ENCODE results near the gene CABP2.
"Not testable (repeated sequence)": the region's sequence is repeated elsewhere in the genome, so short reads cannot be mapped to it uniquely, and the experiment has no call there.

CABP2 gene

DNA sequence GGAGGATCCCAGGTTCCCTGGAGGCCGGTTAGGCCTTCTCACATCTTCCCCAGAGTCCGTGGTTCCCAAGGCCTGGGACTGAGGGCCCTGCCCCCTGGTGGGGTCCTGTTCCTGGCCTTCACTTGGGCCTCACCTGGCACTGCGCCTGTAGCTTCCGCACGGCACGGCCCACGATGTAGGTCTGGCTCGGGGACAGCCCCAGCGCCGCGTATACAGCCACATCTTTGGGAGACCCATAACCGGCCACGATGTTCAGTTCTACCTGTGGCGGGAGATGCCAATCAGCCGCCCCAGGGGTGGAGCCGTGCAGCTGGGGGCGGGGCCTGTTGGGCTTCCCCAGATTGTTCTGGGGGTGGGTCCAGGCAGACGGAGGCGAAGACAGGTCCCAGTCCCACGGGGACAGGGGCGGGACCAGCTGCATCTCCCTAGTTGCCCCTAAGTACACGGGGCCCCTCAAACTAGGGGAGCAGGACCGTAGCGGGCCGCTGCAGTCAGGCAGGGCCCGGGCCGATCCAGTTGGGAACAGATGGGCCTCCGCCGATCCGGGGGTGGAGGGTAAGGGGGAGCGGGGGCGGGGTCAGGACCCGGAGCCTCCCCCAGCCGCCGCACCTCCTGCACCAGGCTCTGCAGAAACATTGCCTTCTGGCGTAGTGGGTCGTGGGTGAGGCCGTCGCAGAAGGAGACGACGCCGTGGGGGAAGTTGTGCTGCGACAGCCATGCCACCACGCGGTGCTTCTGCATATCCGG lies 30.3 kb downstream of the CABP2 start:
- DNase-seq = no peak

DNA sequence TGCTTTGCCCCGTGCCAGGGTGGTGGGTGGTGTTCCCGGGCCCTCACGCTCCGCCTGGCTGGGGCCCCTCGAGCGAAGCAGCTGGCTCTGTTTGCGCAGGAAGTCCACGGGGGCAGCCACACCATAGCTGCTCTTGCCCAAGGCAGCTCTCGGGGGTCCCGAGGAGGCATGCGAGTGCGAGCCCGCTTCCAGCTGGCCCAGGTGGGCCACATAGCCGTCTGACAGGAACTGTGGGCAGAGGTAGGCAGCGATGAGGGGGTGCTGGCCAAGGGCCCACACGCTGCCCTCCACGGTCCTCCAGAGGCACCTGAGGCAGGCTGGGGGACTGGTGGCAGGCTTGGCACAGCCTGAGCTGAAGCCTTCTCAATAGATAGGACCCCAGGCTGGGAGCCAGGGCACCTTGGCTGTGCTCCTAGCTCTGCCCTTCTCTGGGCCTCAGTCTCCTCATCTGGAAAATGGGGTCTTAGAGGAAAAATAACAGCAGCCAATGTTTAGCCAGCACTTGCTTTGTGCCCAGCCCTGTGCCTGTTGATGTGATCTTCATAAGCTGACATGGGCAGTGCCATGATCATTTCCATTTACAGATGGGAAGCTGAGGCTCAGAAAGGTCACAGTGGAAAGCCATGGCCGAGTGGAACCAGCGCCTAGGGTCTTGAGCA lies 31.0 kb downstream of the CABP2 start:
- no peak for DNase-seq

DNA sequence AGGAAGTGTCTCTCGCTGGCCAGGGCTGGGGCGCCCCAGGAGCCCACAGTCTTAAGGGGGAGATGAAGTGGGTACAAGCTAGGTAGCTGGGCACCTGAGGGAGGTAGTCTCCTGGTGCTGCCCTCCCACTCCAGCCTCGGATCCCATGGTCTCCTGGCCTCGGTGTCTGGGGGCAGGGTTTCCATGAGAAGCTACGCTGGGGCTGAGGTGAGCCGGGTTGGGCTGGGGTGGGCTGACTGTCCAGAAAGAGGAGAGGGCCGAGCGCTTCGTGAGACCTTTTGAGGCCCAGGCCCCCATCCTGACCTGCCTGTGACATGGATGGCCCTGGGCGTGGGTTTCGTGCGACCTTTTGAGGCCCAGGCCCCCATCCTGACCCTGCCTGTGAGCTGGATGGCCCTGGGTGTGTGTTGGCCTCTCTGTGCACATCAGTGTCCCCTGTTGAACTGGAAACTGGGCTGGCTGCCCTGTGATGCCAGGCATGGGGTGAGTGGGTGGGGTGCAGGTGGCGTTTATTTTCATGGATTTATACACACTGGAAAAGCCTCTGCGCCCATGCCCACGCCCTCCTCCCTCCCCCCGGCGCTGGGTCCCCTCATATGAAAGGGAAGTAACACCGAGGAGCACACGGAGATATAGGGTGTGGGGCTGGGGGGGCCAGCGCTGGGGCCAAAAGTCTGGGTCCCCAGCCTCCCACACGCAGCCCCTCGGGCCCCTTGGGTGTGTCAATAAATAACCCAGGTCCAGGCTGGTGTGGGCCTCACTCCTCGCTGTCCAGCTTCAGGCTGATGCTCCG lies 31.8 kb downstream of the CABP2 start:
- DNase-seq = no peak

DNA sequence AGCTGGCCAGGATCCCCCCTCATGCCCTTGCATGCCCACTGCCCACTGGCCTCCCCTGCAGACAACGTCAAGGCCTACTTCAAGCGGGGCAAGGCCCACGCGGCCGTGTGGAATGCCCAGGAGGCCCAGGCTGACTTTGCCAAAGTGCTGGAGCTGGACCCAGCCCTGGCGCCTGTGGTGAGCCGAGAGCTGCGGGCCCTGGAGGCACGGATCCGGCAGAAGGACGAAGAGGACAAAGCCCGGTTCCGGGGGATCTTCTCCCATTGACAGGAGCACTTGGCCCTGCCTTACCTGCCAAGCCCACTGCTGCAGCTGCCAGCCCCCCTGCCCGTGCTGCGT lies 32.5 kb downstream of the CABP2 start:
- no peak for DNase-seq

DNA sequence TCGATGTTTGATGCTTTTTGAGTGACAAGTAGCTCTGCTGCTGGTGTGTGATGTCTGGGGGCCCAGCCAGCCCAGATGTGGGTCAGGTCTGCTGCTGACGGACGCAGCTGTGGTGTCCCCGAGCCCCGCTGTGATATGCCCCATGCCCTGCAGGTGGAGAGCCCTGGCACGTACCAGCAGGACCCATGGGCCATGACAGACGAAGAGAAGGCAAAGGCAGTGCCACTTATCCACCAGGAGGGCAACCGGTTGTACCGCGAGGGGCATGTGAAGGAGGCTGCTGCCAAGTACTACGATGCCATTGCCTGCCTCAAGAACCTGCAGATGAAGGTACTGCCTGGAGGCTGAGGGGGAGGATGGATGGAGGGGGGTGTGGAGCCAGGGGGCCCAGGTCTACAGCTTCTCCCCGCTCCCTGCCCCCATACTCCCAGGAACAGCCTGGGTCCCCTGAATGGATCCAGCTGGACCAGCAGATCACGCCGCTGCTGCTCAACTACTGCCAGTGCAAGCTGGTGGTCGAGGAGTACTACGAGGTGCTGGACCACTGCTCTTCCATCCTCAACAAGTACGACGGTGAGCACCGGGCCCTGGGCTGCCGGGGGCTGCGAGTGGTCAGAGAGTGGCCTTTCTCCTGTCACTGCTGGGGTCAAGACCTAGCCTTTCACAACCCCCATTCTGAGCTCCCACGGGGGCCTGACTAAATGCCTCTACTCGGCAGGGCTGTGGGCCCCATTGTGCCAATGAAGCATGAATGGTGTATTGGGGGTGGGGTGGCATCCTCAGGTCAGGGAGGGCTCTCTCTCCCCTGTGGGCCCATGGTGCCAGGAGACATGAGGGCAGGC lies 33.1 kb downstream of the CABP2 start:
- DNase-seq = no peak

DNA sequence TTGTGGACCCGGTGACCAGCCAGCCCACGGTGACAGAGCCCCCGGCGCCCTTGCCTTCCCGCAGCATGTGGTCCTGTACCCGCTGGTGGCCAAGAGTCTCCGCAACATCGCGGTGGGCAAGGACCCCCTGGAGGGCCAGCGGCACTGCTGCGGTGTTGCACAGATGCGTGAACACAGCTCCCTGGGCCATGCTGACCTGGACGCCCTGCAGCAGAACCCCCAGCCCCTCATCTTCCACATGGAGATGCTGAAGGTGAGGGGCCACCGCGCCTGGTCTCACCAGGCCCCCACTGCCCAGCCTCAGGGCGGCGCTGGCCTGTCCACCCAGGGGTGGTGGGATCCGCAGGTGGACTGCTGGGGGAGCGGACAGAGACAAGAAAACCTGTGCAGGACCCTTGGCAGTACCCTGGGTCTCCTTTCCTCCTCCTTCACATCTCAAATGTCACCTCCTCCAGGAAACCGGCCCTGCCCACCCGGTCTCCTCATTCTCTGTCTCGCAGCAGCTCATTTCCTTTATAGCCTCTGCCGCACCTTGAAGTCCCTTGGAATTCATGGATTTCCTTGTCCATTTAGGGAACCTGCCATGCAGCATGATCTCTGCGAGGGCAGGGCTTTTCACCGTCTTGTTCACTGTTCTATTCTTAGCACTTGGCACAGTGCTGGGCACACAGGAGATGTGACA lies 33.9 kb downstream of the CABP2 start:
- no peak for DNase-seq

DNA sequence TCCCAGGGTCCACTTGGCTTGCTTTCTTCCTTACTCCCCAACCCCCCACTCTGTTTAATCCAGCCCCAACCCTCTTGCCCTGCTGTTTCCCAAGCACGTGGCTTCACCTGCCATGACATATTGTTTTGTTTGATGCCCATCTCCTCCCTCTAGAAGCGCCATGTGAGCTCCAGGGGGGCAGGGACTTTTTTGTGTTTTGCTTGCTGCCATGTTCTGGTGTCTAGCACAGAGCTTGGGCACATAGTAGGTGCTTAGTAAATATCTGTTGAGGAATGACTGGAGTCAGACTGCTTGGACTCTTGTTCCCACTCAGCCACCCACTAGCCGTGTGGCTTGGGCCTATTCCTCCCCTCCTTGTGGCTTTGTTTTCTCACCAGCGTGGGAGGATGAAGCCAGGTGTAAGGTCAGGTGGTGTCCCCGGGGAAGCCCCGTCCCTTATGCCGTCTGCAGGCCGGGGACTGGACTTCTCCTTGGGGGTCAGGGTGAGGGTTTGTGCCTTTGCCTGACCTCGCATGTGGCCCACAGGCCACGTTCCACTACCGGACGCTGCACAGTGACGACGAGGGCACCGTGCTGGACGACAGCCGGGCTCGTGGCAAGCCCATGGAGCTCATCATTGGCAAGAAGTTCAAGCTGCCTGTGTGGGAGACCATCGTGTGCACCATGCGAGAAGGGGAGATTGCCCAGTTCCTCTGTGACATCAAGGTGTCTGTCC lies 36.6 kb downstream of the CABP2 start:
- DNase-seq = no peak

DNA sequence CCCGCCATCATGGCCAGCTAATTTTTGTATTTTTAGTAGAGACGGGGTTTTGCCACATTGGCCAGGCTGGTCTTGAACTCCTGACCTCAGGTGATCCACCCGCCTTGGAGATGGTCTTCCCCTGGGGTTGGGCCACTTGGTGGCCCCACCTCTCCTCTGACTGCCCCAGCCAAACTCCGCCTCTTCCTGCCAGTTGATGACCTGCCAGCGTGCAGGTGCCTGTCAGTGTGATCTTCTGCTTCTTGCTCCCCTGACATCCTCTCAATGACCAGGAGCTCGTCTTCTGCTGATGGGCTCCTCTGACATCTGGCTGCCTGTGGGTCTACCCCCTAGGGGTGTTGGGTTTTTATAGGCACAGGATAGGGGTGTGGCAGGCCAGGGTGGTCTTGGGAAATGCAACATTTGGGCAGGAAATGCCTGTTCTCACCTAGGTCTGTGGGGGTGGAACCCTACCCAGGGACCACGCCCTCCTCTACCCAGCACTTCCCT lies 37.3 kb downstream of the CABP2 start:
- DNase-seq = peak; percentile 37

DNA sequence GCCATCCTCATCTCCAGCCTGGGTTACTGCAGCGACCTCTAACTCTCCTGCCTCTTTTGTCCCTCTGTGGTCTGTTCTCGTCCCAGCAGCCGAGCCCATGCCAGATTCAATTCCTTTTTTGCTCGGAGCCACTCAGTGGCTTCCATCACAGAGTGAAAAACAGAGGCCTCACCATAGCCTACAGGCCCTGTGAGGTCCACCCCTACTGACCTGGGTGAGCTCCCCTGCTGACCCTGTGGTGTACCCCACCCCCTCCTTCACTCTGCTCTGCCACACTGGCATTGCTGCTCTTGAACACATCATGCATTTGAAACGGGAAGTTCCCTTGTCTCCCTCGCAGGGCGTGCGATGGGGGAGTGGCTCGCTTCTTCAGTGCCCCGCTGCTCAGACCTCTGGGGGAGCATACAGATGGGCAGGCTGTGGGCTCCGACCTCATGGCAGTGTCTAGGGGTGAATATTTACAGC lies 38.4 kb downstream of the CABP2 start:
- peak; percentile 47 for DNase-seq

DNA sequence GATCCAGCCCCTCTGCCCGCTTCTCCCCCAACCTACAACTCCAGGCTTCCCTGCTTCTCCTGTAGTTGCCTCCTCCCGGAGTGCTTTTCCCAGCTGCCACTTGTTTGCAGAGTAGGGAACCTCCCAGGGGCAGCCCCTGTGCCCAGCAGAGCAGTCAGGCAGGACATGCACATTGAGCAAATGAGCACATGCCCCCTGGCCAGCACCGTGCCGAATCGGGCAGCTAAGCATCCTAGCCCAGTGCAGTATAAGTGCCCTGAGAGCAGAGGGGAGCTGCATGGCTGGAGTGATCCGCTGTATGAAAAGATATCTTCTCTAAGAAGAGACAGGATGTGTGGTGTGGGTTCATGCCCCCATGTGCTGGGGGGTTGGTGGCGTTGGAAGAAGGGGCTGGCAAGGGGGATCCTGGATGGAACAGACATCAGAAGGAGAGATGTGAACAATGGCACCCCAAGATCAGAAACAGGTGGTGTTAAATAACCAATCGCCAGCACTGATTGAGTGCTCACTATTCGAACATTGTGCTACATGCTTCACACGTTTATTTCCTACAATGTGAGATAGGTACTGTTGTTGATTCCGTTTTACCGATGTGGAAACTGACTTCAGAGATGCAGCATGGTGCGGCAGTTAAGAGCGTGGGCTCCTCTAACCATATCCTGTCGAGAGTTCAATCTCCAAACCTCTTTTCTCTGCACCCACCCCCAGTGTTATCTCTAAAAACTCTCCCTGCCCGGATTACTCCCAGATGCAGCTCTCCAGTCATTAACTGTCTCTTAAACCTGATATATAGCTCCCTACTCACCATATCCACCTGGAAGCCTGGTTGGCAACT lies 39.2 kb downstream of the CABP2 start:
- peak; percentile 33 for DNase-seq

DNA sequence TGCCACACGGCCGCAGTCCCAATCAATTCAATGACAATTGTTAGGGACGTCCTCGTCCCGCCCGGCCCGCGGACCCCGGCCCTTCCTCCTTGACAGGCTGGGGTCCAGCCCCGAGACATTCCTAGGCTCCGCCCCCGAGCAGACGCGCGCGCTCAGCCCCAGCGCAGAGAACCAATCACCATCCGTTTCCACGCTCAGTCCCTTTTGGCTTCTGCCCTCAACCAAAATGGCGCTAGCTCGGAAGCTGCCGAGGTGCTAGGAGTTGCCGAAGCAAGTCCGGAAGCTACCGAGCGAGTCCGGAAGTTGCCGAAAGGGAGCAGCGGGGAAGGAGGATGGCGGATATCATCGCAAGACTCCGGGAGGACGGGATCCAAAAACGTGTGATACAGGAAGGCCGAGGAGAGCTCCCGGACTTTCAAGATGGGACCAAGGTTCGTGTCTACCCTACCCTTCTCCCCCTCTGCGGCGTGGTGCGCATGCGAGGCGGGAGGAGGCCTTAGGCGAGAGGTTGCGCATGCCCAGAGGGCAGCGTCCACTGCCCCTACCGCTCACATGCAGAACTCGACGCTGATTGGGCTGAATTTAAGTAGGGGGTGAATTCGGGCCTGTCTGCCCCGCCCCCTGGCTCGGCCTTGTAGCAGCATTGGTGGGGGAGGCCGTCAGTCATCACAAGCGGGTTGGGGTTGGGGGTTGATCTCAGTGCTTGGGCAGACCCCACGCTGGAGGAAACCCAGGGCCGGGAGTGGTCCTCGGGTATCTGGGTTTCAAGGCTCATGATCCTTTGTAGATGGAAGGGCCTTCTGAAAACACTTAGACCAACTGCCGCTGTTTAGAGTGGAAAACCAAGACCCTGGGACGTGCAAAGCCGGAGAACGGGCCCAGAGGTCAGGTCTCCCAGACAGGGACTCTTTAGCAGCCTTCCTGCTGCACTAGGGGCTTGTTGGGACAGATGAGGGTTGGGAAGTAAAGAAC lies 40.1 kb downstream of the CABP2 start, which contains the start of gene AIP:
AIP (plus strand) TSS at position 200 of the 972 bp plus-strand sequence; CDS start at position 333, 133 bp downstream.
- DNase-seq = peak; percentile 96

DNA sequence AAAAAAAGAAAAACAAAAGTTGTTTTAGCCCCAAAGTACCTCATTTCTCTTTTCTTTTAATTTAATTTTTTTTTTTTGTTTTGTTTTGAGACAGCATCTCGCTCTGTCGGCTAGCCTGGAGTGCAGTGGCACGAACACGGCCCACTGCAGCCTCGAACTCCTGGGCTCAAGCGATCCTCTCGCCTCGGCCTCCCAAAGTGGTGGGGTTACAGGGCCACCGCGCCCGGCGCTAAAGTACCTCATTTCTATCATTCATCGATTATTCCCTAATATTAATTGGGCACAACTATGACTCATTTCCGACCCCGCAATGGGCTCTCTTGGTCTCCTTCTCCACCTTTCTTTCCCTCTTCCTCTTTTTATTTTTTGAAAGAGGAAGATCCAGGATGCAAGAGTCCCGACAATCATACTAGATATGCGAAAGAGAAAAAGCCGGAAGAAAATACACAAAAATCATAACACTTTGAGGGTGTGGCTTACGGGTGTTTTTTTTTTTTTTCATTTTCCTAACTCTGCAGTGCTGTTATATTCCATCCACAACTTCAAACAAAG lies 40.9 kb downstream of the CABP2 start:
- DNase-seq = no peak

DNA sequence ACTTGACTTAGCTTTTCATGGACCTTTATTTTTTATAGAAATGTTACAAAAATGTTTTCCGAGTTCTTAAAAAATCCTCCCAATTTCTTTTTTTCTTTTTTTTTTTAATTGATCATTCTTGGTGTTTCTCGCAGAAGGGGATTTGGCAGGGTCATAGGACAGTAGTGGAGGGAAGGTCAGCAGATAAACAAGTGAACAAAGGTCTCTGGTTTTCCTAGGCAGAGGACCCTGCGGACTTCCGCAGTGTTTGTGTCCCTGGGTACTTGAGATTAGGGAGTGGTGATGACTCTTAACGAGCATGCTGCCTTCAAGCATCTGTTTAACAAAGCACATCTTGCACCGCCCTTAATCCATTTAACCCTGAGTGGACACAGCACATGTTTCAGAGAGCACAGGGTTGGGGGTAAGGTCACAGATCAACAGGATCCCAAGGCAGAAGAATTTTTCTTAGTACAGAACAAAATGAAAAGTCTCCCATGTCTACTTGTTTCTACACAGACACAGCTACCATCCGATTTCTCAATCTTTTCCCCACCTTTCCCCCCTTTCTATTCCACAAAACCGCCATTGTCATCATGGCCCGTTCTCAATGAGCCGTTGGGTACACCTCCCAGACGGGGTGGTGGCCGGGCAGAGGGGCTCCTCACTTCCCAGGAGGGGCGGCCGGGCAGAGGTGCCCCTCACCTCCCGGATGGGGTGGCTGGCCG lies 45.7 kb downstream of the CABP2 start:
- DNase-seq = not testable (repeated sequence)

DNA sequence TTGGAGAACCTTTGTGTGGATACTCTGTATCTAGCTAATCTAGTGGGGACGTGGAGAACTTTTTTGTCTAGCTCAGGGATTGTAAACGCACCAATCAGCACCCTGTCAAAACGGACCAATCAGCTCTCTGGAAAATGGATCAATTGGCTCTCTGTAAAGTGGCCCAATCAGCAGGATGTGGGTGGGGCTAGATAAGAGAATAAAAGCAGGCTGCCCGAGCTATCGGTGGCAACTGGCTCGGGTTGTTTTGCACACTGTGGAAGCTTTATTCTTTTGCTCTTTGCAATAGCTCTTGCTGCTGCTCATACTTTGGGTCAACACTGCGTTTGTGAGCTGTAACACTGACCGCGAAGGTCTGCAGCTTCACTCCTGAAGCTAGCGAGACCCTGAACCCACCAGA lies 46.6 kb downstream of the CABP2 start:
- not testable (repeated sequence) for DNase-seq

DNA sequence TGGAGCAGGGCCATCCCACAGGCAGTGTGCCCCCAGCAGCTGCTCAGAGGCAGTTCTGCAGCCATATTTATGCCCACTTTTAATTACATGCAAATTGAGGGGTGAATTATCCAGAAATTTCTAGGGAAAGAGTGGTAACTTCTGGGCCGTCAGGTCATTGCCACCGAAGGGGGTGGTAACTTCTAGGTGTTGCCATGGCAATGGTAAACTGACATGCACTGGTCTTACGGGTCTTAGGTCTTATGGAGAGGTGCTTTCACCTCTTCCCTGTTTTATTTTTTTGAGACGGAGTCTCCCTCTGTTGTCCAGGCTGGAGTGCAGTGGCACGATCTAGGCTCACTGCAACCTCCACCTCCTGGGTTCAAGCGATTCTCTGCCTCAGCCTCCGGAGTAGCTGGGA lies 50.4 kb downstream of the CABP2 start:
- DNase-seq = no peak

DNA sequence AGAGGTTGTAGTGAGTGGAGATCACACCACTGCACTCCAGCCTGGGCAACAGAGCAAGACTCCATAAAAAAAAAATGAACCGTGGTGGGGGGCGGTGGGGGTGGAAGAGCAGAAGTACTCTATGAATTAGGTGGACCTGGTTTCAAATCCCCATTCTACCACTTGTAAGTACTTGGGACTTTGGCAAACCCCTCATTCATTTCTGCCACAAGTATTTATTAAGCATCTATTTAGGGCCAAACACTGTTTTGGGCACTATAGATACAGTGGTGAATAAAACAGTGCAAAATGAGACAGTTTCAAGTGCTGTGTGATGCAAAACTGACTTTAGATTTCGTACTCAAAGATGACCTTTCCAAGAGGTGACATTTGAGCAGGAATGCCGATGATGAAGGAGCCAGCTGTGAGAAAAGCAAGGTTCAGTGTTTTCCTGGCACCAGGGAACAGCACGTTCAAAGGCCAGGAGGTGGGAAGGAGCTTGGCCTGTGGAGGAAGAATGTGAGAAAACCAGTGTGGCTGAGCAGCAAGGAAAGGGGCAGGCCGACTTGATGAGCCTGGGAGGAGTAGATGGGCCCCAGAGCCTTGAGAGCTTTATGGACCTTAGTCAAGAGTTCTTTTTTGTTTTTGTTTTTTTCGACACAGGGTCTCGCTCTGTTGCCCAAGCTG lies 52.8 kb downstream of the CABP2 start:
- DNase-seq = no peak

DNA sequence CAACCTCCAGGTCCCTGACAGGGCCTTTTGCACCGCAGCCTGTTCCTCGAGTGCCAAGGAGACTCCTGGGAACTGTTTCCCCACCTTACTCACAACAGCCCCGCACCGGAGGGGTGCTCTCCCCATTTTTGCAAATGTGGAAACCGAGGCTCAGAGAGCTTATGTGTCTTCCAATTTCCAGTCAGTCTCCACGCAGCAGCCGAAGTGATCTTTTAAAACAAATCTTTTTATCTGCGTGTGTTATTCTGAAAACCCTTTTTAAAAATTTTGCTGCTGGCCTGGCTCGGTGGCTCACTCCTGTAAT lies 53.8 kb downstream of the CABP2 start:
- DNase-seq = no peak

All from activated effector memory CD4-positive, alpha-beta T cell treated with Interleukin-2 at 50 U/mL for 16 hours (primary cell).